HG02884 (cell line): Measurements from ENCODE around the gene ABCA13.

Experiments
- ATAC-seq: cut with Tn5 transposase; IDR thresholded peaks from one replicate; pipeline ENCODE4 v1.9.1; 2021; ENCODE audit warnings: mild to moderate bottlenecking, moderate library complexity; ENCODE audit not compliant: unreplicated experiment

Gene ABCA13

DNA sequence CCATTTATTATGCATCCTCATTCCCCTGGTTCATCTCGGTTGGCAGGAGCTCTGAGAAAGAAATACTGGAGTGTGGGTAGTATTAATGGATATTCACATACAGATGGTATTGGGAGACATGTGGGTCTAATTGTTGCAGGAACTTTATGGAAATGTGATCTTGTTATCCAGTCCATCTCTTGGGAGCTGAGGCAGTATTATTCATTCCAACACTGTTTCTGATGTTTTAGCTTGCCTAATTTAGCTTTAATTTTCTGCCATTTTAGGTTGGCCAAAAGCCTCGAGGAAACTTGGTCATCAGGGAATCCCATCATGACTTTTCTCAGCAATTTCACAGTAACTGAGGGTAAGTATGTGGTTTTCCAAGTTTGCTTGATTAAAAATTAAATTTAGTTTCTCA lies 125.7 kb downstream of the ABCA13 start:
- no peak for ATAC-seq

DNA sequence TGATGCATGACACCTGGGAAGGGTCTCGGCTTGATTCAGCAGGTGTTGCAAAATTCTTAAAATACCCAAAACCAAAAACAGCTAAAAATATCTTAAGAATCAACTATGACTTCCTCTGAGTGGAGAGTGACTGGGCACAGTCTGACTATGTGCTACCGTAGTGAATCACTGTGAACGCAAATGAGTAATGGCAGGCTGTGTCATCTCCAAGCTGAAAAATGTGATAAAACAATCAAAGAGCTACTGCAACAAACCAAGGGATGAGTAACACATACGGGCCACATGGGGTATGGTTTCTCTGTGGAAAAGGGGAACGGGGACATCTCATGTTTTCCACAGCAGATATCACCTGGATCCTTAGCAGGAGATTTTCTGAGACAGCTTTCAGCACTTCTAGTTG lies 127.5 kb downstream of the ABCA13 start:
- peak; percentile 64 for ATAC-seq

DNA sequence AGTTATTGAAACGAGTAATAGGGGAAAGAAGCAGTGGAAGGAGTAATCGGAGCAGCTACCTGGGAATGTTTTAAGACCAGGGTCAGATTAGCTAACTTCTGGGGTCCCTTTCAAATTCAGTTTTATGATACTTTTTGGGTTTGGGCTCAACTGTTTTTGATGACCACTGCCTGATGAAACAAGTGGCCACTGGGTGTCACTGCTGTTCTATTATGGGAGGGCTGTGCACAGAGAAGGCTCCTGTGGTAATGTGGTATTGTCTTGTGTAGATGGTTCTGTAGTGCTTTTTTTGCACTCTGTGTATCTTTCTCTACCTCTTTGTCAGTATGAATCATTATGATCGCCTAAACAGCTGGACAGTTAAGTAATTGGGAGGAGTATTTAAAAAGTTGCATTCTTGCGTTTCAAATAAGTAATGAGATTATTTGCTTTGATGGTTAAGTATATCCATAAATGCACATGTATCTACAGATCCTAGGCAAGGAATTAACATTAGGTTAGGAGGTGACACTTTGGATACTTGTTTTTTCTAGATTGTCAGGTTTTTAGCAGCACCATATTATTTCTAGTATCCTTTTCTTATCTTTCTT lies 128.4 kb downstream of the ABCA13 start:
- peak; percentile 84 for ATAC-seq

DNA sequence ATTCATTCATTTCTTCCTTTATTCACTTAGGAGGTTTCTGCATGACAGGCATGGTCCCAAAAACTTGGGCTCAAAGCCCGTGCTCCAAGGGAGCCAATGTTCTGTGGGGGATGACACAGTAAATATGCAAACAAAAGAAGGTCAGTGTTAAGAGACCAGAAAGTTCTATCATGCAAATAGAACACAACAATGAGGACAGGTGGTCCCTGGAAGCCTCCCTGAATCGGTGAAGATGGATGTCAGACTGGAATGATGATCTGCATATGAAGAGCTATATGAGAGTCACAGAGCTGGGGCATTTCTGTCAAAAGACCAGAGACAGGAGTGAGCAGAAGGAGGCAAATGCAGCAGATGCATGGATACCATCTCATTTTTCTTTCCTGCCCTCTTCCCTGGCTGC lies 129.0 kb downstream of the ABCA13 start:
- ATAC-seq, result no peak

DNA sequence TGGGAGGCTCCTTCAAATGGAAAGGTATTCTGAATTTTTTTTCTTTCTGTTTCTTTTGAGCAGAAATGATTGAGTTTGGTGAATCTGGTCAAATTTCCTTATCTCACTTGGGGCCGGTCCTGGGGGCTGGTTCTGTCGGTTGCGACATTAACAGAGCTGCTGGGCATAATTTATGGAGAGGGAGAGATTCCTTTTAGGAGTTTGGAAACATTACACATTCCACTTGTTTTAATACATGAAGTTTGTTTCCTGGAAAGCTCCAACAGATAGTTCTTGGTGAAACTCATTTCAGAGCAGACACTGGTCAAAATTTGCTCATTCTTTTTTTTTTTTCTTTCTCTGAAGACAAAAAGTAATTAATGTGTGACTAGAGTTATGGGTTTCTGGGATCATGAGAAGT lies 129.9 kb downstream of the ABCA13 start:
- ATAC-seq, result no peak

DNA sequence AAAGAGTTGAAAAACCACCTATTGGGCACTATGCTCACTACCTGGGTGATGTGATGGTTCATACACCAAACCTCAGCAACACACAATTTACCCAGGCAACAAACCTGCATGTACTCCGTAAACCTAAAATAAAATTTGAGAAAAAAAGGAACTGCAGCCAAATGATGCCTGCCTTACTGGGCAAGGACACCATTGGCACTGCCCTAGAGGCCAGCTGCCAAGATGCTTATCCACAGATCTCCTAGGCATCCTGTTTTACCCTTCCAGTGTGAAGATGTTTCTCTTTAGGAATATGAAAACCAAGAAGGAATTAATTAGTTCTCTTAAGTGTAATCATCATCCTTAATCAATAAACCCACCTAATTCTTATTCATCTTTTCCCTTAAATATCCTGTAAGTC lies 133.4 kb downstream of the ABCA13 start:
- no peak for ATAC-seq

DNA sequence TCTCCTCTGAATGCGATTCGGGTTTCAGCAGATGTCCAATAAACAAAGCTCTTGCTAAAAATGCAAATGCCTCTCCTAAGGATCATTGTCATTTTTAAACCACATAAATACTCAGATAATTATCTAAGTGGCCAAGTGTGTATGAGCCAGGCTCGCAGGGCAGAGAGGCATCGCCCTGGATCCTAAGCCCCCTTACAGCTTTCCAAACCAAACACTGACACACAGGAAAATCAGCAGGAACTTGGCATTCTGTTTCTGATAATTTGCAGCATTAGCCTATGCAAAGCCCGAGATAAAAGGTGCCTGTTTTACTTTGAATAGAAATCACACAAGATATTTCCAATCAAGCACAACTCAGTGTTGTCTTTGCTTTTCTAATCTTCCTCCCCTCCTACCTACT lies 134.4 kb downstream of the ABCA13 start:
- ATAC-seq, result no peak

DNA sequence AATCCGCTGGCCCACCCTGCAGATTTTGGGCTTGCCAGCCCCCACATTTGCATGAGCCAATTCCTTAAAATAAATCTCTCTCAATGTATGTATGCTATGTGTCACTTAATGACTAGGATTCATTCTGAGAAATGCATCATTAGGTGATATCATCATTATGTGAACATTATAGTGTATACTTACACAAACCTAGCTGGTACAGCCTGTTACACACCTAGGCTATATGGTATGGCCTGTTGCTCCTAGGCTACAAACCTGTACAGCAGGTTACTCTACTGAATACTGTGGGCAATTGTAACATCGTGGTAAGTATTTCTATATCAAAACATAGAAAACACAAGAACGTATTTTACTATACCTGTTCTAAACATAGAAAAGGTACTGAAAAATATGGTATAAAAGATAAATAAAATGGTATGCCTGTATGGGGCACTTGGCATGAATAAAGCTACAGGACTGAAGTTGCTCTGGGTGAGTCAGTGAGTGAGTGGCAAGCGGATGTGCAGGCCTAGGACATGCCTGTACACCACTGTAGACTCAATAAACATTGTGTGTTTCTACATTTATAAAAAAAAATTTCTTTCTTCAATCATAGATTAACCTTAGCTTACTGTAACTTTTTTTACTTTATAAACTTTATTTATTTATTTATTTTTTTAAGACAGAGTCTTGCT lies 135.9 kb downstream of the ABCA13 start:
- no peak for ATAC-seq

DNA sequence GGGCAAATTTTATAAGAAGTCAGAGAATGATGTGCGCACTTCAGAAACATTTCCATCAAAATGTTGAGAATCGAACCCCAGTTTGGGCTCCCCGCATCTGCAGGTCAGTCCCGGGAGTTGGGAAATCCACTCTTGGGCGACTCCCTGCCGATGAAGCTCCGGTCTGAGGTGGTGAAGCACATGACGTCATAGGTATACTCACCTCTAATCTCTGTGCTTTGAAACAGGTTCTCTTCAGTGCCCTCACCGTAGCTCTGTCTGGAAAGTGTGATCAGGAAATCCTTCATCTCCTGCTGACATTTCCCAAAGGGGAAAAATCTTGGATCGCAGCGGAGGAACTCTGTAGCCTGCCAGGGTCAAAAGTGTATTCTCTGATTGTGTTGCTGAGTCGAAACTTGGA lies 138.5 kb downstream of the ABCA13 start:
- no peak for ATAC-seq

DNA sequence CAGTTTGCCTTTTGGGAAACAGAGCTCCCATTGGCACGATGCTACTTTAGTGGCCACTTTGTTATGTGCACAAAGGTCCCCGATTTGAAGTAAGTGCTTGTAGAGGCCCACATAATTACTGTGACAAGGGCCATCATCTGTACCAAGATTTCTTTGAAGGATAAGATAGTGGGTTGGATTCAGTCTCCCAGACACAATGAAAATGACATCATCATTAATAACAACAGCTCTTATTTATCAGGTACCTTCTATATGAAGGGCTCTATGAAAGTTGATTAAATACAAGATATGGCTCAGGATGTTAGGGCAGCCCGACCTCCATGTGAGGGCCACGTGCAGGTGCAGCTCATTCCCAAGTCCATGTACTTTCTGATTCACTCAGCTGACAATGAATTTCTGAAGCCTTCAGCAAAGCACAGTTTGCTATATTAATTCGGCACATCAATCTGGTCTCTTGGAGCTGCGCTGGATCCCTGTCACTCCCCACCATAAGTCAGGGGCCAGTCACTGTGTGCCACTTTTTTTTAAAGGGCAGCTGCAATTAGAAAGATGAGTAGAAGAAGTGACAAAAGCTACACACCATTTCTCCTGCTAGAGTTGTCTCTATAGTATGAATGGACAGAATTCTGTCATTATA lies 140.3 kb downstream of the ABCA13 start:
- ATAC-seq, result no peak

DNA sequence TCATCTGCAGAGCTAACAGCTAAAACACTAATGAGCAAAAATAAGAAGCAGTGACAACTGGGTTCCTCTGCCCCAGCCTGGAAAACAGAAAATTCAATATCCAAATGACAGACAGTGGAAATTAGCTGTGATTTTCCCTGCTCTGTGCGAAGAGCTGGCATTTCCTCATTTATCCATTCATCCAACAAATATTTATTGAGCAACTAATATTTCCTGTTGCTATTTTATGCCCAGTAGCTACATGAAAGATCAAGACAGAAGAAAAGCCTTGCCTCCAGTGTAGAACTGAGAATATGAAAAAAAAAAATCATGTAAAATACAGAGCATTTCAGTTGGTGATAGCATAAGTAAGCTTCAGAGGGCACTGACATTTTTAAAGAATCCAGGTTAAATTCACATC lies 140.9 kb downstream of the ABCA13 start:
- ATAC-seq, result no peak

DNA sequence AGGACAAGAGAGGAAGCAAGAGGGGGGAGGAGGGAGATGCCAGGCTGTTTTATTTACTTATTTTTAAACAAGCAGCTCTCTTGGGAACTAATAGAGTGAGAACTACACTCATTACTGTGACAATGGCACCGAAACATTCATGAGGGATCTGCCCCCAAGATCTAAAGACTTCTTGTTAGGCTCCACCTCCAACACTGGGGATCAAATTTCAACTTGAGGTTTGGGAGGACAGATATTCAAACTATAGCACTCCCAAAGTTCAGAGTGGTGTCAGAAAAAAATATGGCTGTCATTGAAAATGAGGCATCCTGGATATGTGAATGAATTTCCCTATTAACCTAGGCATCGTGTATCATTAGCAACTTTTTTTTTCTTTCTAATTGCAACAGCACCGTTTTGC lies 145.5 kb downstream of the ABCA13 start:
- no peak for ATAC-seq

DNA sequence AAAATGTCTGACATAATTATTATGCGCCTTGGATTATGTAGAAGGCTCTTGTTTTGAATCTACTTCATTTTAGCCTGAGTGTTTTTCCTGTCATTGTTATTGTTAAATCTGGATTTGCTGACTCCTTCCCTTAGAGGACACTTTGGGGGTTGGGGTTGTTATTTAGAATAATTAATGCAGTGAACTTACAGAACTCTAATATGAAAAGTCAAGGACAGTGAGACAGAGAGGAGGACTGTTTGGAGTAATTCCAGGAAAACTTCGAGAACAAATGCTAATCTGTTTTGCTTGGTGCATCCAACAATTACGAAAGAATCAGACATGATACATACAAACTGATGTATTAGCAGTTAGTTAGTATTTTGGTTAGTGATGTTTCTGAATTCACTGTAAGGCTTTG lies 146.1 kb downstream of the ABCA13 start:
- ATAC-seq, result no peak

DNA sequence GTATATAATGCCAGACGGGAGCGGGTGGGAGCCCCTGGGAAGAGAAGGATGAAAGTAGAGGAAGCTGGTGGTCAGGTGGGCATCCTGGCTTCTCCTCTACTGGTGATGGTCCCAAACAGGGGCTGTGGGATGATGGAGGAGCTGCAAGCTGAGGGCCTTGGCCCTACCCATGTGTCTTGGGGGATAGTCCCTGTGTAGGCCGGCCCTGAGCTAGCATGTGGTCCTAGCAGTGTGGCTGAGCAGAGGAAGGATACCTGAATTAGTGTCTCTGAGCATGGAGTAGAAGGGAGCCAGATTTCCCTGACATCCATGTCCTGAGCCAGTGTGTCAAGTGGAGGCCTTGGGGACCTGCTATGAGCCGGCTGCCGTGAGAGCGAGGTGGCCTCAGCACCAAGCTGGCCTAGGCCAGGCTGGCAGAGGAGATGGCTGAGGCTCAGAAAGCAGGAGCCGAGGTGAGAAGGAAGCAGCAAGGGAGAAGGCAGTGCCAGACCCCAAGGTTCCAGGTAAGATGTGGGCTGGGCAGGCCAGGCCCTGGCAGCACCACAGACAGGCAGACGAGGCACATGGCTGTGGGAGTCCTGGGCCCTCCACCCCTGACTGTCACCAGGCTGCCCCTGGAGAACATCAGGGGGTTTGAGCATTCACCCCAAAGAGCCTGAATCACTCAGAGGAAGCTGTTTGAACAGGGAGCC lies 150.2 kb downstream of the ABCA13 start:
- no peak for ATAC-seq

DNA sequence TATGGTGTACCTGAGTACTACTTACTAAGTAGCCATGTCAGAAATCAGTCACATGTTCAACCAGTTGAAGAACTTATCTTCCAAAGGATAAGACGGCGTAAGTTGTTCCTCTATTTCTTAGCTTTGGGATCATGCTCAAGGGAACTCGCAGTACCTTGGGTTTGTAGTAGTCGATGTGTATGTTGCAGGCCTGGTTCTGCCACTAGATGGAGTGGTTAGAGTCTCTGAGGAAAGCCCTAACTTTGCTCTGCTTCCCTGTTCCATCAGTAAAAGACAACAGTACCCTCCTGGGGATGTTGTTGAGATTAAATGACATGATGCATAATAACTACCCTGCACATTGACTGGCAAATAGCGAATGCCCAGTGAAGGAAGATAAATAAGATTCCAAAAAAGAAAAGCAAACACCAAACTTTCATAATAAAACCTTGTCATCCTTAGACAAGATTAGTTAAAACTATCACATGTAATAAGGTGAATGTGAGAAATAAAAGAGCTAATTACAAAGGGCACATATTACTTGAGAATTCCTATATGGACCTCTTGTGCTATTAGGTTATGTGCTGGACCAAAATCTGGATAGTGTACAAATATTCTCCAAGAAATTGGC lies 165.9 kb downstream of the ABCA13 start:
- no peak for ATAC-seq

DNA sequence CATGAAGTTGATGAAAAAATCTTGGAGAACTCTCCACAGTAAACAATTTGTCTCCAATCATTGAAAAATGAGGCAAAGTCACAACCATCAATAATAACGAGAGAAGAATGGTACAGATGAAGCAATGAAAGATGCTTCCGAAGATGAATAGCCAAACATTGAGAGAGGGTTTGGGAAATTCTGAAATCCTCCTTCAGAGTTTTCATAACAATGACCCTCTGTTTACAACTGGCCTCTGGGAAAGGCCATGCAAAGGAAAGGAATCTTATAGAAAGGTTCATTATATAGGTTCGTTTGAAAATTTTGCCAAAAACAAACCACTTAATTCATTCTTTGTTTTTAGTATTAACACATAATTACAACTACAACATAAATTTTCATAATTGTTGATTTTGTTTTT lies 166.5 kb downstream of the ABCA13 start:
- no peak for ATAC-seq

DNA sequence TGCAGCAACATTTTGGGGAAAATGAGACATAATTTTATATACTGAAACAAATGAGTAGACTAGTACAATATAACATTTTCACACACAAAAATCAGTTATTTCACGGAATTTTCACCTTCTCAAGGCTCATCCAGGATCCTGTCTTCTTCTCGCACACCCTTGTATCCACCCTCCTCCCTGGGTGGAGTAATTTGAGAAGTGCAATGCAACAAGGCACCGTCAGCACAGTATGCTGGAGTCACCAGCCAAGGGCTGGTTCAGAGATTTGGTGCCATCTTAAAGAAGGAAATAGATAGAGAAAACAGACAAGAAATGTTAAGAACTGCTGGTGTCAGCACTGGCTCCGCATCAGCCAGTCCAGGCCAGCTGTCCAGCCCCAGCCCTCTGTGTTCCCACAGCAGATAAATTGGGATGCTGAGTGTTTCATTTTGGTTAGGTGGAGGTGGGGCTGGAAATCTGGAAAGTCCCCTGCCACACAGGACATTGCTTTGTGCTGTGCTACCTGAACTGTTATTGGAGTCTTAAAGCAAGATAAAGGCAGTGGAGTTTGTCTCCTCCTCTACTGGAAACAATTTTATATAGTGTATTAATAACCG lies 176.1 kb downstream of the ABCA13 start:
- ATAC-seq, result no peak

DNA sequence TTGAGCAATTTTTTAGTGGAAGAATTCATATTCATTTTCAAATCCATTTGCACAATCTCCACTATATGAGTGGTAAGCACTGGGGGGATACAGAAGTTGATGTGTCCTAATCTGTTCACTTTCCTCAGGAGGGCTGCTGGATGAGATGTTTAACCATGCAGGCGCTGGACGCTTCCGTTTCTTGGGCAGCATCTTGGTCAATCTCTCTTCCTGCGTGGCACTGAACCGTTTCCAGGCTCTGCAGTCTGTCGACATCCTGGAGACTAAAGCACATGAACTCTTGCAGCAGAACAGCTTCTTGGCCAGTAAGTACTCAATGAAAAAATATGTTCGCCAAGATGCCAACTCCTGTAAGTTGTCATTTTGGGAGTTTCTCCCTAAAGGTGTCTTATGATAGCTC lies 179.3 kb downstream of the ABCA13 start:
- ATAC-seq, result no peak

DNA sequence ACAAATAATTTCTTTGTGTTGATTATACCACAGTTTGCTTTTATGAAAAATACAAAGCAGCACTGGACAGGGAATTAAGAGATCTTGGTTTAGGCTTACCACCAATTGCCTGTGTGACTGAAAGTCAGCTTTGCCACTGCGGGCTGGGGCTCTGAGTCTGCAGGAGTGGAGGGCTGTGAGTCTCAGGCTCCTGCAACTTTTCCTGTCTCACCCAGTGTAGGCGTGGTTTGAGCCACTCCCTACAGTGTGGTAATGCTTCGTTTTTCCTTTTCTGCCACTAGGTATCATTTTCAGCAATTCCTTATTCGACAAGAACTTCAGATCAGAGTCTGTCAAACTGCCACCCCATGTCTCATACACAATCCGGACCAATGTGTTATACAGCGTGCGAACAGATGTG lies 180.6 kb downstream of the ABCA13 start:
- ATAC-seq, result no peak

DNA sequence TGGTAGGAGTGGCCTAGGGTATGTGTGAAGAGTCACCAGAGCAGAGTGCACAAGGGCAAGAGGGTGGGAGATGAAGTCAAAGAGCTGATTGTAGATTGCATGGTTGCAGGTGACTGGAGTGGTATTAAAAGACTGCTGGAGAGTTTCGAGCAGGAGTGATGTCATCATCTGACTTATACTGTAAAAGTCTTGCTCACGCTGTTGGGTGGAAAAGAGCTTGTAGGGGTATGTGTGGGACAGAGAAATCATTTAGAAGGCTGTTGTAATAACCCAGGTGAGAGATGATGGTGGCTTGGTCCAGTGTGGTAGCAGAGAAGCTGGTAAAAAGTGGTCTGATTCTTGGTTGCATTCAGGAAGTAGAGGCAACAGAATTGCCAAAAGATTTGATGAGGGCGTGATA lies 184.1 kb downstream of the ABCA13 start:
- ATAC-seq, result no peak

DNA sequence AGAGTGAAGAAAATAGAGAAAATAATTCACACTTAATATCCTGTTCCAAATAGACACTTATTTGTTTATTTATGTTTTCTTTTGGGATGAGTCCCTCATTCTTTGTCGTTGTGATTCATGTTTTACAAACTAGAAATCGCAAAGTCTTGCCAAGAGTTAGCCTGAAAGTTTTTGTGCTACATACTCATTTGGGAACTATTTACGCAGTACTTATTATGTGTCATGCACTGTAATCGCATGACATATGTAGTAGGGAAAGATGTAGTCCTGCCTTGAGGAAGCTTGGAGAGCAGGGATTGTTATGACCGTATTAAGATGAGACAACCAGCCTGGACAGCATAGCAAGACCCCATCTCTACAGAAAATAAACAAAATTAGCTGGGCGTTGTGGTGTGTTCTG lies 189.3 kb downstream of the ABCA13 start:
- ATAC-seq, result no peak
